GM21723 (cell line): ENCODE data around the gene STXBP4.
A peak's percentile ranks its signal among the peaks of the same experiment; 100 is the strongest.

Experiments used
- ATAC-seq: cut with Tn5 transposase; IDR thresholded peaks from one replicate; pipeline ENCODE4 v1.9.1; 2021; ENCODE audit warnings: mild to moderate bottlenecking, moderate library complexity; ENCODE audit not compliant: unreplicated experiment

STXBP4 gene

GRCh38 chr17:55166506-55166905, 197.9 kb downstream of the STXBP4 start:
- no peak for ATAC-seq

- no peak for ATAC-seq
Measured at GRCh38 chr17:55167024-55167725, 198.6 kb downstream of the STXBP4 start.

DNA sequence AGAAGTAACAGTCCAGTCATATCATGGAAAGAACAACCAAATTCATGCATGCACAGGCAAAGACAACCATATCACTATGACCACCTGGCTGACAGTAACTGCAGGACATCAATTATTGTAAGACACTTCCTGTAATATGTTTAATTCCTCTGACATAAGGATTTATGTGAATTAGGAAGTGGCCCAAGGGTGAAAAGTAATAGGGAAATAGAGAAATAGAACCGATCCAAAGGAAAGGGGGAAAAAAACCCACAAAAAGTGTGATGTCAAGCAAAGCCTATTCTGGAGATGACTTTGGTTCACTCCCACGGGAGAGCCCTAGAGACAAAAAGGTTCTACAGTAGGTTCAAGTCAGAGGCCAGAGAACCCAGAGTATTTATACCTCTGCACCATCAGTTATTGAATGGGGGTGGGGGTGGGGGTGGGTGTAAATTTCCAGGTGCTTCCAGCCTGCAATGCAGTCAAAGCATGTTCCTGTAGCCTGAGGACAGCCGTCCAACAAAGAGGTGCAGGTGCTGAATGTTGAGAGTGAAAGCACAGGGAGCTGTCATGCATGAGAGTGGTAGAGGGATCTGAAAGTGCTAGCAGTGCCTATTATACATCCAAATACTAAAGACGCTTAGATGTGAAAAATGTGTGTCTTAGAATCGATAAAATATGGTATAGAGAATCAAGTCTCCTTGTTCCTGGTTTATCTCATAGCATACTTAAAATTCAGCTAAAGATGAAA, 200.6 kb downstream of the STXBP4 start:
- ATAC-seq: peak; percentile 92

GRCh38 chr17:55171634-55172328, 203.2 kb downstream of the STXBP4 start:
- no peak for ATAC-seq

GRCh38 chr17:55172612-55173011, 204.0 kb downstream of the STXBP4 start:
- ATAC-seq: no peak

GRCh38 chr17:55174133-55174532, 205.6 kb downstream of the STXBP4 start:
- no peak for ATAC-seq

DNA sequence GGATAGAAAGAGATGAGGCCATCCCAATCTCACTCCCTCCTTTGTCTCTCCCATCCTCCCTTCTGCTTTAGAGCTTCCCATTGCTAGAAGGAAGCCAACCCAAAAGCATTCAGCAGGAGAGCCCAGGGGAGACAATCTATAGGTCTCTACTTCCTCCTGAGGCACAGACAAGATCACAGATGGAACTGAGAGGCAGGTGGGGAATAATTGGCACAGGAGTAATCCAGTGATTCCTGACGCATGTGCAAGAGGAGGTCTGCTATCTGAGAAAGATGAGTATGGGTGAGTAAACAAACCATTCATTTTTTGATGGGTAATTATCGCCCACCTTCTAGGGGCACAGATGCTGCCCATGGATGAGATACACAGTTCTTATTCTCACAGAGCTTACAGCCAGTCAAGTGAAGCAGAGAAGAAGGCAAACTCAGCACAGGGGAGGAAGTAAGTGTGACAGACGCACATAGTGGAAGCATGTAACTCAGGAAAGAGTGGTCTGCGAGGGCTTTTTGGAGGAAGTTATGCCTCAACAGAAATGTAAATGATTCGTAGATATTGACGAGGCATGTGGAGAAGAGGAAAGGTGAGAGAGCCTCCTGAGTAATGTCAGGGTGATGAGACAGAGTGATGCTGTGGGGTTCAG, 207.3 kb downstream of the STXBP4 start:
- ATAC-seq: no peak

DNA sequence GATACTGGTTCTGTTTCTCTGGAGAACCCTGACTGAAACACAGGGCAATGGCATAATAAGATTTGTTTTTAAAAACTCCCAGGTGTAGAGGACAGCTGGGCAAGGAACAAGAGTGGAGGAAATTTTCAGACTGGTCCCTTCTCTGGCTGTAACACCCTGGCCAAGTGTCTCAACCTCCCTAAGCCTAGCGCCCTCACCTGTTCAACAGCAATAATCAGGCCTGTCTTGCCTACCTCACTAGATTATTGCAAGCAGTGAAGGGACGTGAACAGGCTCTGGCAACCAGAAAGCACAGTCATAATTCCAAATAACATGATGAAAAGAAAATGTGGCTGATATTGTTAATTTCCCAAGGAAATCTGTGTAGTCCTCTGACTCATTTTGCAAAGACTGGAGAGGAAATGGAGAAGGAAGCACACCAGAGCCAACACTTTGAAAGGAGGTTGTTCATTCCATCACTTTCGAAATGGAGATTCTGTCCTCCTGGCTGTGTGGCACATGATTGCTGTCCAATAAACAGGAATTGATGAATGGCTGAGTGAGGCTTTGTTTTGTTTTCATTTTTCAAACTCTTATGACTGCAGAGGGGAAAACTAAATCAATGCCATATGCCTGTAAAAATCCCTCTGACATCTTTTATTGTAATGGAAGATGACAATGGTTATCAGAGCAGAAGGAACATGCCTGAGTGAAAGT, 208.7 kb downstream of the STXBP4 start:
- no peak for ATAC-seq

- no peak for ATAC-seq
Measured at GRCh38 chr17:55177855-55178217, 209.3 kb downstream of the STXBP4 start.

- ATAC-seq: no peak
Measured at GRCh38 chr17:55186937-55187770, 218.6 kb downstream of the STXBP4 start.

GRCh38 chr17:55190748-55191147, 222.2 kb downstream of the STXBP4 start:
- no peak for ATAC-seq

- no peak for ATAC-seq
Measured at GRCh38 chr17:55198690-55199370, 230.3 kb downstream of the STXBP4 start.

GRCh38 chr17:55200904-55201303, 232.3 kb downstream of the STXBP4 start:
- no peak for ATAC-seq

GRCh38 chr17:55201308-55201932, 232.9 kb downstream of the STXBP4 start:
- ATAC-seq: no peak

DNA sequence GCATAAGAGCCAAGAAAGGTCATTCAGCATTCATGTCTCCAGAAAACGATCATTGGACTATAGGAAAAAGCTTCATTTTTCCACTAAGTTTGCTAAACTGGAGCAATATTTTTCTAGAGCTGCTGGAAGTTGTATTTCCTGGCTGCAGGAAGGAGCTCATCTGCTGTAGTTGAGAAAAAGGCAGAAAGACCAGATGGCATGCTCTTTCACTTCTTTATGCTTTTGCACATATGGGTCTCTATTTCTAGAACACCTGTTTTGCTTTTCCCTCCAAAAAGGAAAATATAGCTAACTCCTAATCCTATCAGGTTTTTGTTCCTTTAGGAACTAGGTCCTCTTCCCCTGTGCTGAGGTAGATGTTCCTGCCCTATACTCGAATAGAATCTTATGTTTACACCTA, 234.3 kb downstream of the STXBP4 start:
- no peak for ATAC-seq

GRCh38 chr17:55208078-55208812, 239.7 kb downstream of the STXBP4 start:
- no peak for ATAC-seq

DNA sequence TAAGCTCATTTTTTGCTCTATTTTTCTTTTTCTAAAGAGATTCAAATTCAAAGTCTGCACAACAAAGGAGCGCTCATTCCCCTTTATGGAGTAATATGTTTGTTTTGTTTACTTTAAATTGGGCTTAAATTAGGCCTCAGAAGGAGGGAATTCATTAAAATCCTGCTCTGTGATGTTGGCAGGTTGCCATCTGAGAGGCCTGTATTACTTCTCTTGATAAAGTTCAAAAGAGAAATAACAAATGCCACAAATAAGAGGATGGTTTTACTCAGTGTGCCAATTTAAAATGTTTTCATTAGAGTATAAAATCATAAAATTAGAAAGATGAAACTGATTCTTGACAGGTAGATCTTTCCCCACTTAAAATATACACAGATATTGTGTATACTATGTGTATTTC, 241.7 kb downstream of the STXBP4 start:
- ATAC-seq: no peak

DNA sequence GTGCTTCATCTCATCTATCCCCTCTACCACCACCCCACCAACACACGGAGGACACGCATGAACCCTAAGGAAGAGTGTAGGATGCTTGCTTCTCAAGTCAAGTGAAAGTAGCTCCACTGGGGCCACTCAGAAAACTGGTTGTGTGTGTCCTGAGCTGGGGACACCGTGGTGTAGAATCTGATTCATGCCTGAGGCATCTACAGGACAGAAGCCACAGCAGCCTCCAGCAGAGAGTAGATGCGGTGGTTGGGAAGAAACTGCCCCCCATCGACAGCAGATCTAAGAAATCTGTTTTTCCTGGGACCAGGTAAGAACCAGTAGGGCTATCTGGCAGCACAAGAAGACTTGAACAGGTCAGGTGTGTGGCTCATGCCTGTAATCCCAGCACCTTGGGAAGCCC, 244.3 kb downstream of the STXBP4 start:
- ATAC-seq: no peak
